Stimulated activated CD4-positive, alpha-beta T cell treated with anti-CD3 and anti-CD28 coated beads, Interleukin-1b, Interleukin-23, amount 100 ng/mL, for 4 hours (primary cell): ENCODE results near the gene OXTR.

ENCODE experiments used
- DNase-seq, 2 donors: peaks; one replicate each; pipeline ENCODE4 v3.0.0-alpha.2; 2020; ENCODE audit warnings: low read depth in 2 of 2

Gene OXTR

GRCh38 chr3:8712045-8712907 lies 57.1 kb downstream of the OXTR start:
- no peak for DNase-seq

- no peak for DNase-seq
Observed at GRCh38 chr3:8709801-8710507, 59.5 kb downstream of the OXTR start.

GRCh38 chr3:8709287-8709686 lies 60.1 kb downstream of the OXTR start:
- DNase-seq, result no peak

- DNase-seq, result no peak
Observed at GRCh38 chr3:8705575-8705974, 63.8 kb downstream of the OXTR start.

GRCh38 chr3:8702560-8702959 lies 66.9 kb downstream of the OXTR start:
- DNase-seq, result no peak
